ENCODE results near the gene COL4A2. TPM values are rescaled to one million over a fixed set of nuclear protein-coding genes. Genes with fewer than 3 reads are reported as not detected.

The COL4A2 gene
- total RNA-seq, 1 donor from 2014 or later = 1,556 TPM

DNA sequence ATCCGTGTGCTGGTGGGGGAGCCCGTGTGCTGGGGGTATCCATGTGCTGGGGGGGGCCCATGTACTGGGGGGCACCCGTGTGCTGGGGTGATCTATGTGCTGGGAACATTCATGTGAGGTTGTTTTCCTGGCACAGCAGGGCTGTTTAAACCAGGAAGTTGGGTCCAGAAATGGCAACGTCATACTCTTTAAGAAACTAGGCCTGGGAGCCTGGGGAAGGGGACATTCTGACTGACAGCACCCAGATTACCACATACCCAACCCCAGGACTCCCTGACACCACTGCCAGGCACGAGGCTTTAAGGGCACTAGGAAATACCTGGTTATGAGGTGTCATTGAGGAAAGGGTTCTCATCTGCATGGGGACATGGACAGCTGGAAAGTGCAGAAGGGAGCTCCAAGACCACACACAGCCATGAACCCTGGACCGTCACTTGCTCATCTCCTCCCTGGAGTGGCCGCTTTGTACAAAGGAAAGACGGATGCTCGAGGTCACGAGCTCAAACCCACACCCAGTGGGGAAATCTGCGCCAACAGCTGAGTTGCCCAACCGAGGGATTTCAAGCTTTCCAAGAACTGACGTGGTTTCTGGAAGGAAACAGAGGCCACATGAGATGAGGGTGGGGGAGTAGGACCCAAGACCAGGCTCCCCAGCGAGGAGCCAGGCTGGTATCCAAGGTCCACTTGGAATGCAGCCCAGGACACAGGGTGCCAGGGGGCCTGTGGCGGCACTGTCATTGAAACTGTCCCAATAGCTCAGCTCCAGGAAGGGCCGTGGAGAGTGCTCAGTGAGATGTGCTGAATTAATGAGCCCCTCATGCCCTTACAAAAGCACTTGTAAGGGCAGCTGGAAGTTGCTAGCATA is 213.6 kb downstream of the COL4A2 start:
- DNase-seq (ENCODE audit: low spot score) = no peak
- no peak for TF ChIP-seq CTCF (IDR thresholded peaks at IDR 0.05; ENCODE audit: unreplicated experiment)
- Mint-ChIP-seq H3K9me3 (ENCODE audit: unreplicated experiment) (no peaks in the 10 kb centered on the region), H3K4me1 (ENCODE audit: unreplicated experiment) (no peaks in the 10 kb centered on the region), H3K4me3 (ENCODE audit: unreplicated experiment) (peak overlapping the region; percentile 37), H3K27ac (ENCODE audit: unreplicated experiment) (no peak overlapping the region), H3K36me3 (ENCODE audit: low read depth, unreplicated experiment) (peaks cover 9% of the 10 kb centered on the region), H3K27me3 (ENCODE audit: unreplicated experiment) (peaks cover 14% of the 10 kb centered on the region)

DNA sequence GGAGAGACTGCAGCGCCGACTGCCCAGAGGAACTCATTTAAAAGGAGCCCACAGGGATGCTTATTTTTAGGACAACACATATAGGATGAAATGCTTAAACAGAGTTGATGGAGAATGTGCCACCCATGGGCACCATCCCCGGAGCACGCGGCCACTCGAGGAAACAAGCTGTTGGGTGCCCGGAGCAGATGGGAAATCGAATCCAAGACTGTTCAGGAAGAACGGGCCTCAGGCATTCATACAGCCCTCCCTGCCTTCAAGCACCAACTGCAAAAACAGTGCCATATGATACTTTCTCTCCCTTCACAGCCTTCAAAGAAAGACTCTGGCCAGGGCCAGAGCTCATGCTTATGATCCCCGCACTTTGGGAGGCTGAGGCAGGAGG is 214.2 kb downstream of the COL4A2 start:
- Mint-ChIP-seq H3K4me3 (ENCODE audit: unreplicated experiment) (no peak overlapping the region), H3K9me3 (ENCODE audit: unreplicated experiment) (no peaks in the 10 kb centered on the region), H3K4me1 (ENCODE audit: unreplicated experiment) (no peaks in the 10 kb centered on the region), H3K36me3 (ENCODE audit: low read depth, unreplicated experiment) (peaks cover 9% of the 10 kb centered on the region), H3K27me3 (ENCODE audit: unreplicated experiment) (peaks cover 11% of the 10 kb centered on the region), H3K27ac (ENCODE audit: unreplicated experiment) (no peak overlapping the region)
- no peak for DNase-seq (ENCODE audit: low spot score)
- TF ChIP-seq CTCF (IDR thresholded peaks at IDR 0.05; ENCODE audit: unreplicated experiment) = no peak

- Mint-ChIP-seq H3K4me3 (ENCODE audit: unreplicated experiment) (no peak overlapping the region), H3K9me3 (ENCODE audit: unreplicated experiment) (no peaks in the 10 kb centered on the region), H3K27me3 (ENCODE audit: unreplicated experiment) (peaks cover 11% of the 10 kb centered on the region), H3K36me3 (ENCODE audit: low read depth, unreplicated experiment) (peaks cover 9% of the 10 kb centered on the region), H3K27ac (ENCODE audit: unreplicated experiment) (no peak overlapping the region), H3K4me1 (ENCODE audit: unreplicated experiment) (no peaks in the 10 kb centered on the region)
- no peak for TF ChIP-seq CTCF (IDR thresholded peaks at IDR 0.05; ENCODE audit: unreplicated experiment)
- DNase-seq (ENCODE audit: low spot score) = no peak
Measured at GRCh38 chr13:110521946-110522345, 214.9 kb downstream of the COL4A2 start.

DNA sequence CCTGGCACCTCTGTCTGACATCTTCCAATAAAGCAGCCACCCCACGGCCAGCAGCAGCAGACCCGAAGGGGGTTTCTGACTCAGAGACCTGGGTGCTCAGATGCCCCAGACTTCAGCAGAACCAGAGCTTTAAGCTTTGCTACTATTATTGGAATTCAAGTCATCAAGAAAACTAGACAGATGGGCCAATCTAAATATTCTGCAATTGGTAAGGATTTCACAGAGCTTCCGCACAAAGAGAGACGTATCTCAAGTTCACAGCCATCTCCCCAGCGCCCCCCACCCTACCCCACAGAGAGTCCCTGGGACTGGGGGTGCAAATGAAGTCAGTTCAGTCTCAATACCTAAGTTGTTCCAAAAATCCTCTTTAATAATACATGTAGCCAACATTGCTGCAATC is 215.6 kb downstream of the COL4A2 start:
- TF ChIP-seq CTCF (IDR thresholded peaks at IDR 0.05; ENCODE audit: unreplicated experiment) = no peak
- H3K9me3 Mint-ChIP-seq (ENCODE audit: unreplicated experiment) = no peaks in the 10 kb centered on the region

DNA sequence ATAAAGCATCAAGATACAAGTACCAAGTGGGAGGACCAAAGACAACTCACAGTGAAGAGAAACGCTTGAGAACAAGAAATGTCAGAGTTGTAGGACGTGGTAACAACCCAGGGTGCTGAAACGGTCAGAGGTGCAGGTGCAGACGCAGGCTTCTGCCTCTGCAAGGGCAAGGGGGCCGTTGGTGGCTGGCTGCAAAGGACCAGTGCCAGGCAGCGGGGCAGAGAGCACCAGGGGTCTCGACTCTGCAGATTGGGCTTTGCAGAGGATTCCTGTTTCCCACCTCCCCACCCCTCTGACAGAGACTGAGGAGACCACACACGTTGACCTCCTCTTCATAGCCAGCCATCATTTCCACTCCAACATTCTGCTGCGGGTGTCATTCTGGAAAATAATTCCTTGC is 216.1 kb downstream of the COL4A2 start:
- H3K9me3 Mint-ChIP-seq (ENCODE audit: unreplicated experiment) = no peaks in the 10 kb centered on the region

More for the DNA sequence above, 215.6 kb downstream of the COL4A2 start:
- H3K4me1 Mint-ChIP-seq (ENCODE audit: unreplicated experiment) = no peaks in the 10 kb centered on the region
- DNase-seq (ENCODE audit: low spot score) = no peak
- H3K27me3 Mint-ChIP-seq (ENCODE audit: unreplicated experiment) = peaks cover 9% of the 10 kb centered on the region
- no peak overlapping the region for H3K4me3 Mint-ChIP-seq (ENCODE audit: unreplicated experiment)
- no peak overlapping the region for H3K27ac Mint-ChIP-seq (ENCODE audit: unreplicated experiment)
- peaks cover 9% of the 10 kb centered on the region for H3K36me3 Mint-ChIP-seq (ENCODE audit: low read depth, unreplicated experiment)

More for the DNA sequence above, 216.1 kb downstream of the COL4A2 start:
- no peak for TF ChIP-seq CTCF (IDR thresholded peaks at IDR 0.05; ENCODE audit: unreplicated experiment)
- no peak for DNase-seq (ENCODE audit: low spot score)
- H3K27me3 Mint-ChIP-seq (ENCODE audit: unreplicated experiment) = peaks cover 11% of the 10 kb centered on the region
- H3K4me3 Mint-ChIP-seq (ENCODE audit: unreplicated experiment) = no peak overlapping the region
- H3K36me3 Mint-ChIP-seq (ENCODE audit: low read depth, unreplicated experiment) = peaks cover 9% of the 10 kb centered on the region
- no peaks in the 10 kb centered on the region for H3K4me1 Mint-ChIP-seq (ENCODE audit: unreplicated experiment)
- H3K27ac Mint-ChIP-seq (ENCODE audit: unreplicated experiment) = no peak overlapping the region
